Mucosa of stomach (tissue), 1 donor: ENCODE data around the gene RGS3.

ENCODE experiments used
- H3K27me3 ChIP-seq: one replicate; pipeline ENCODE4 v1.7.0; 2013; ENCODE audit warnings: mild to moderate bottlenecking, low read length; ENCODE audit not compliant: control insufficient read depth, insufficient read depth
- H3K36me3 ChIP-seq: one replicate; pipeline ENCODE4 v1.7.0; 2013; ENCODE audit warnings: low read length; ENCODE audit not compliant: control insufficient read depth, insufficient read depth
- H3K4me1 ChIP-seq: one replicate; pipeline ENCODE4 v1.7.0; 2013; ENCODE audit warnings: mild to moderate bottlenecking, low read length; ENCODE audit not compliant: control insufficient read depth, insufficient read depth
- H3K4me3 ChIP-seq: one replicate; pipeline ENCODE4 v1.7.0; 2013; ENCODE audit warnings: low read length
- H3K9ac ChIP-seq: one replicate; pipeline ENCODE4 v1.7.0; 2013; ENCODE audit warnings: mild to moderate bottlenecking, low read length, moderate library complexity
- H3K9me3 ChIP-seq: one replicate; pipeline ENCODE4 v1.7.0; 2013; ENCODE audit warnings: mild to moderate bottlenecking, low read length, moderate library complexity; ENCODE audit not compliant: control insufficient read depth
- donor health status: Pancreatic carcinoma.

RGS3 gene

GRCh38 chr9:113520109-113520642 lies 56.6 kb downstream of the RGS3 start:
- Histone ChIP-seq H3K9me3 (no peaks in the 10 kb centered on the region), H3K9ac (peak overlapping the region; percentile 70), H3K4me3 (peak overlapping the region; percentile 15), H3K36me3 (no peaks in the 10 kb centered on the region), H3K4me1 (peaks cover 57% of the 10 kb centered on the region), H3K27me3 (no peaks in the 10 kb centered on the region)

GRCh38 chr9:113521693-113522255 lies 58.2 kb downstream of the RGS3 start:
- no peaks in the 10 kb centered on the region for H3K36me3 ChIP-seq
- H3K9ac ChIP-seq, result no peak overlapping the region
- no peaks in the 10 kb centered on the region for H3K9me3 ChIP-seq
- no peaks in the 10 kb centered on the region for H3K27me3 ChIP-seq
- peaks cover 69% of the 10 kb centered on the region for H3K4me1 ChIP-seq
- H3K4me3 ChIP-seq, result no peak overlapping the region

- H3K9me3 ChIP-seq, result no peaks in the 10 kb centered on the region
- no peaks in the 10 kb centered on the region for H3K36me3 ChIP-seq
- peaks cover 75% of the 10 kb centered on the region for H3K4me1 ChIP-seq
- no peak overlapping the region for H3K9ac ChIP-seq
- no peak overlapping the region for H3K4me3 ChIP-seq
- no peaks in the 10 kb centered on the region for H3K27me3 ChIP-seq
These were observed 58.9 kb downstream of the RGS3 start for GRCh38 chr9:113522419-113522818.

GRCh38 chr9:113522858-113523257 lies 59.3 kb downstream of the RGS3 start:
- Histone ChIP-seq H3K9ac (no peak overlapping the region), H3K9me3 (no peaks in the 10 kb centered on the region), H3K4me3 (no peak overlapping the region), H3K36me3 (no peaks in the 10 kb centered on the region), H3K4me1 (peaks cover 79% of the 10 kb centered on the region), H3K27me3 (no peaks in the 10 kb centered on the region)

- H3K36me3 ChIP-seq, result no peaks in the 10 kb centered on the region
- H3K4me3 ChIP-seq, result no peak overlapping the region
- no peaks in the 10 kb centered on the region for H3K9me3 ChIP-seq
- H3K9ac ChIP-seq, result peak overlapping the region; percentile 35
- peaks cover 84% of the 10 kb centered on the region for H3K4me1 ChIP-seq
- no peaks in the 10 kb centered on the region for H3K27me3 ChIP-seq
These were observed 60.1 kb downstream of the RGS3 start for GRCh38 chr9:113523421-113524141.

- no peaks in the 10 kb centered on the region for H3K27me3 ChIP-seq
- no peak overlapping the region for H3K4me3 ChIP-seq
- H3K36me3 ChIP-seq, result peaks cover 5% of the 10 kb centered on the region
- H3K4me1 ChIP-seq, result peaks cover 75% of the 10 kb centered on the region
- H3K9ac ChIP-seq, result peak overlapping the region; percentile 35
- H3K9me3 ChIP-seq, result no peaks in the 10 kb centered on the region
These were observed 60.9 kb downstream of the RGS3 start for GRCh38 chr9:113524468-113524867.

- Histone ChIP-seq H3K9me3 (no peaks in the 10 kb centered on the region), H3K4me3 (no peak overlapping the region), H3K36me3 (peaks cover 5% of the 10 kb centered on the region), H3K9ac (no peak overlapping the region), H3K4me1 (peaks cover 68% of the 10 kb centered on the region), H3K27me3 (no peaks in the 10 kb centered on the region)
These were observed 61.7 kb downstream of the RGS3 start for GRCh38 chr9:113525205-113525604.

- H3K9me3 ChIP-seq, result no peaks in the 10 kb centered on the region
- peaks cover 62% of the 10 kb centered on the region for H3K4me1 ChIP-seq
- H3K4me3 ChIP-seq, result no peak overlapping the region
- peaks cover 5% of the 10 kb centered on the region for H3K36me3 ChIP-seq
- H3K27me3 ChIP-seq, result no peaks in the 10 kb centered on the region
- H3K9ac ChIP-seq, result no peak overlapping the region
These were observed 62.3 kb downstream of the RGS3 start for GRCh38 chr9:113525831-113526230.

GRCh38 chr9:113526231-113526746 lies 62.8 kb downstream of the RGS3 start:
- H3K4me1 ChIP-seq, result peaks cover 60% of the 10 kb centered on the region
- H3K9ac ChIP-seq, result no peak overlapping the region

GRCh38 chr9:113526841-113527240 lies 63.3 kb downstream of the RGS3 start:
- Histone ChIP-seq H3K9me3 (no peaks in the 10 kb centered on the region), H3K27me3 (no peaks in the 10 kb centered on the region), H3K4me3 (no peak overlapping the region), H3K36me3 (peaks cover 5% of the 10 kb centered on the region), H3K9ac (no peak overlapping the region), H3K4me1 (peaks cover 60% of the 10 kb centered on the region)

More at GRCh38 chr9:113526231-113526746, 62.8 kb downstream of the RGS3 start:
- Histone ChIP-seq H3K9me3 (no peaks in the 10 kb centered on the region), H3K36me3 (peaks cover 5% of the 10 kb centered on the region), H3K4me3 (no peak overlapping the region), H3K27me3 (no peaks in the 10 kb centered on the region)

- Histone ChIP-seq H3K4me3 (no peak overlapping the region), H3K9ac (no peak overlapping the region), H3K27me3 (no peaks in the 10 kb centered on the region), H3K4me1 (peaks cover 51% of the 10 kb centered on the region), H3K9me3 (no peaks in the 10 kb centered on the region), H3K36me3 (peaks cover 5% of the 10 kb centered on the region)
These were observed 64.6 kb downstream of the RGS3 start for GRCh38 chr9:113528088-113528487.

- H3K4me1 ChIP-seq, result peaks cover 43% of the 10 kb centered on the region
- H3K9ac ChIP-seq, result no peak overlapping the region
- H3K9me3 ChIP-seq, result no peaks in the 10 kb centered on the region
- no peak overlapping the region for H3K4me3 ChIP-seq
- peaks cover 5% of the 10 kb centered on the region for H3K36me3 ChIP-seq
- H3K27me3 ChIP-seq, result no peaks in the 10 kb centered on the region
These were observed 65.3 kb downstream of the RGS3 start for GRCh38 chr9:113528811-113529210.
